Smooth muscle cell (in vitro differentiated cells): ENCODE results near the gene KDM4C. TPM values are rescaled to one million over a fixed set of nuclear protein-coding genes. Genes with fewer than 3 reads are reported as not detected.

Experiments used
- DNase-seq: peaks from one replicate; lab custom pipeline; 2025; ENCODE audit not compliant: unreplicated experiment; lab: John Stamatoyannopoulos, UW
- H2AFZ ChIP-seq: fragments of 200-600 bp; sonication (generic); 2 replicates; pipeline ENCODE4 v1.6.0; 2016; ENCODE audit warnings: antibody characterized with exemption, low read depth, mild to moderate bottlenecking
- H3F3A ChIP-seq: fragments of 200-600 bp; sonication (generic); 2 replicates; pipeline ENCODE4 v1.6.0; 2017; ENCODE audit warnings: antibody characterized with exemption, low read depth
- H3K27ac ChIP-seq: fragments of 200-600 bp; sonication (generic); 2 replicates; pipeline ENCODE4 v1.5.1; 2016; ENCODE audit warnings: low read depth, mild to moderate bottlenecking
- H3K27me3 ChIP-seq: fragments of 200-600 bp; sonication (generic); 2 replicates; pipeline ENCODE4 v1.6.1; 2016; ENCODE audit warnings: low read depth, mild to moderate bottlenecking
- H3K36me3 ChIP-seq: fragments of 200-600 bp; sonication (generic); 2 replicates; pipeline ENCODE4 v1.5.1; 2016; ENCODE audit warnings: low read depth
- H3K4me1 ChIP-seq: fragments of 200-600 bp; sonication (generic); 2 replicates; pipeline ENCODE4 v1.5.1; 2016; ENCODE audit warnings: low read depth
- H3K4me2 ChIP-seq: fragments of 200-600 bp; sonication (generic); 2 replicates; pipeline ENCODE4 v1.6.0; 2016; ENCODE audit warnings: mild to moderate bottlenecking
- H3K4me3 ChIP-seq: fragments of 200-600 bp; sonication (generic); 2 replicates; pipeline ENCODE4 v1.5.1; 2016; ENCODE audit warnings: mild to moderate bottlenecking
- H3K79me2 ChIP-seq: fragments of 200-600 bp; sonication (generic); 2 replicates; pipeline ENCODE4 v1.6.0; 2016; ENCODE audit warnings: low read depth, mild to moderate bottlenecking
- H3K9ac ChIP-seq: fragments of 200-600 bp; sonication (generic); 2 replicates; pipeline ENCODE4 v1.6.0; 2016; ENCODE audit warnings: low read depth
- H3K9me3 ChIP-seq: fragments of 200-600 bp; sonication (generic); replicated peaks from 2 replicates; pipeline ENCODE4 v1.5.1; 2016; ENCODE audit warnings: low read depth
- H4K20me1 ChIP-seq: fragments of 200-600 bp; sonication (generic); 2 replicates; pipeline ENCODE4 v1.6.0; 2016; ENCODE audit warnings: low read depth
- CTCF ChIP-seq: fragments of 200-600 bp; sonication (generic); IDR thresholded peaks from 2 replicates; pipeline ENCODE4 v1.5.1; 2017; ENCODE audit warnings: borderline replicate concordance, mild to moderate bottlenecking, antibody characterized with exemption; ENCODE audit not compliant: insufficient read depth, poor library complexity, severe bottlenecking
- WGBS: methylation state at CpG from one replicate; pipeline ENCODE4 v1.1.7; 2016; ENCODE audit warnings: low lambda C conversion rate; 5-methylcytosine and 5-hydroxymethylcytosine counted together
- polyA plus RNA-seq: library from polyadenylated mRNA; unstranded; fragments of >200 nt; fragmentation: Nextera tagmentation; extraction: Ambion mirVana; gene quantifications from 2 replicates; pipeline ENCODE4 v1.2.1, GENCODE V29; 2016
- total RNA-seq: library from RNA; depleted of rRNA; stranded (reverse); fragments of >200 nt; gene quantifications from 2 replicates; pipeline ENCODE4 v1.2.3, GENCODE V29; 2014

KDM4C gene
- total and polyA plus RNA-seq, 2 experiments from 2014 or later, result 7.5 to 20.2 TPM

- no peaks in the 10 kb centered on the region for H3K4me1 ChIP-seq
- no peak overlapping the region for H3K4me3 ChIP-seq
- no peak overlapping the region for H2AFZ ChIP-seq
- H3K27ac ChIP-seq, result no peak overlapping the region
- H3K9ac ChIP-seq, result no peak overlapping the region
- DNase-seq, result no peak
- TF ChIP-seq CTCF, result no peak
- no peaks in the 10 kb centered on the region for H3K36me3 ChIP-seq
- H3K4me2 ChIP-seq, result no peak overlapping the region
- peaks cover 22% of the 10 kb centered on the region for H3K27me3 ChIP-seq
- no peaks in the 10 kb centered on the region for H4K20me1 ChIP-seq
- no peaks in the 10 kb centered on the region for H3K9me3 ChIP-seq
- no peaks in the 10 kb centered on the region for H3K79me2 ChIP-seq
- 89% methylated on average over 15 of the region's 15 CpGs for WGBS
- H3F3A ChIP-seq, result no peaks in the 10 kb centered on the region
Observed at GRCh38 chr9:7209016-7209715, 451.4 kb downstream of the KDM4C start.

GRCh38 chr9:7209990-7210389, 452.2 kb downstream of the KDM4C start:
- Histone ChIP-seq H4K20me1 (no peaks in the 10 kb centered on the region), H2AFZ (no peak overlapping the region), H3K4me2 (no peak overlapping the region), H3F3A (no peaks in the 10 kb centered on the region), H3K36me3 (no peaks in the 10 kb centered on the region), H3K27ac (no peak overlapping the region), H3K9ac (no peak overlapping the region), H3K79me2 (no peaks in the 10 kb centered on the region), H3K9me3 (no peaks in the 10 kb centered on the region), H3K4me1 (no peaks in the 10 kb centered on the region), H3K27me3 (peaks cover 22% of the 10 kb centered on the region), H3K4me3 (no peak overlapping the region)
- 98% methylated on average over 3 of the region's 3 CpGs for WGBS
- DNase-seq, result no peak
- no peak for TF ChIP-seq CTCF

- H3K4me3 ChIP-seq, result no peak overlapping the region
- H3K4me1 ChIP-seq, result no peaks in the 10 kb centered on the region
- no peaks in the 10 kb centered on the region for H3F3A ChIP-seq
- DNase-seq, result no peak
- no peak overlapping the region for H3K9ac ChIP-seq
- no peak for TF ChIP-seq CTCF
- no peaks in the 10 kb centered on the region for H3K36me3 ChIP-seq
- H3K27me3 ChIP-seq, result peaks cover 22% of the 10 kb centered on the region
- H3K4me2 ChIP-seq, result no peak overlapping the region
- no peaks in the 10 kb centered on the region for H4K20me1 ChIP-seq
- no peak overlapping the region for H3K27ac ChIP-seq
- 59% methylated on average over 8 of the region's 8 CpGs for WGBS
- no peaks in the 10 kb centered on the region for H3K9me3 ChIP-seq
- no peak overlapping the region for H2AFZ ChIP-seq
- no peaks in the 10 kb centered on the region for H3K79me2 ChIP-seq
Observed at GRCh38 chr9:7210854-7211637, 453.3 kb downstream of the KDM4C start.

GRCh38 chr9:7211657-7212056, 453.9 kb downstream of the KDM4C start:
- no peak for DNase-seq
- Histone ChIP-seq H3K27ac (no peak overlapping the region), H3K9me3 (no peaks in the 10 kb centered on the region), H3K9ac (no peak overlapping the region), H3K36me3 (no peaks in the 10 kb centered on the region), H4K20me1 (no peaks in the 10 kb centered on the region), H3F3A (no peaks in the 10 kb centered on the region), H3K4me2 (no peak overlapping the region), H3K79me2 (no peaks in the 10 kb centered on the region), H2AFZ (no peak overlapping the region), H3K4me1 (no peaks in the 10 kb centered on the region), H3K27me3 (peaks cover 22% of the 10 kb centered on the region), H3K4me3 (no peak overlapping the region)
- 76% methylated on average over 3 of the region's 3 CpGs for WGBS
- no peak for TF ChIP-seq CTCF
